Uterus (tissue), 4 donors: ENCODE results near the gene CTNNAL1. TPM values are rescaled to one million over a fixed set of nuclear protein-coding genes. Genes with fewer than 3 reads are reported as not detected.

Experiments used
- DNase-seq, 2 donors: peaks; one replicate each; pipeline ENCODE4 v3.0.0-alpha.2; 2019 to 2020
- H3K27ac ChIP-seq, 2 donors: fragments of 200-600 bp; sonication (generic); 1 replicate in 1 of 2; 2 replicates in 1 of 2; pipeline ENCODE4 v1.5.1; 2016 to 2018
- H3K27me3 ChIP-seq, 2 donors: fragments of 200-600 bp; sonication (generic); one replicate each; pipeline ENCODE4 v1.5.1; 2018 to 2019; ENCODE audit warnings: control low read depth in 1 of 2
- H3K36me3 ChIP-seq, 2 donors: fragments of 200-600 bp; sonication (generic); one replicate each; pipeline ENCODE4 v1.5.1; 2019; ENCODE audit warnings: control low read depth in 1 of 2
- H3K4me1 ChIP-seq, 2 donors: fragments of 200-600 bp; sonication (generic); one replicate each; pipeline ENCODE4 v1.5.1; 2018 to 2019; ENCODE audit warnings: control low read depth in 1 of 2
- H3K4me3 ChIP-seq, 2 donors: fragments of 200-600 bp; sonication (generic); 1 replicate in 1 of 2; 2 replicates in 1 of 2; pipeline ENCODE4 v1.5.1; 2018 to 2019; ENCODE audit warnings: mild to moderate bottlenecking in 1 of 2
- H3K9me3 ChIP-seq, 2 donors: fragments of 200-600 bp; sonication (generic); one replicate each; pipeline ENCODE4 v1.5.1; 2019; ENCODE audit warnings: control low read depth in 1 of 2
- CTCF ChIP-seq, 4 experiments: fragments of 200-600 bp in 2 of 4; fragments of 450-650 bp in 2 of 4; sonication (generic) in 2 of 4; IDR thresholded peaks; one replicate each; pipeline ENCODE4 v1.5.1; 2016 to 2019; ENCODE audit warnings: antibody characterized with exemption in 4 of 4, mild to moderate bottlenecking in 2 of 4, moderate library complexity in 1 of 4
- POLR2A ChIP-seq, 2 donors: fragments of 450-650 bp; IDR thresholded peaks; one replicate each; pipeline ENCODE4 v1.6.1; 2016; ENCODE audit warnings: antibody characterized with exemption in 2 of 2, mild to moderate bottlenecking in 1 of 2, moderate library complexity in 1 of 2
- intact Hi-C: fragments of 100-400 bp; cut with DNase I; formaldehyde crosslinking; loops from one replicate; pipeline ENCODE4 v1.15.1; 2023; ENCODE audit warnings: low total_unique reads
- total RNA-seq, 4 donors: library from RNA; depleted of rRNA in 3 of 4; stranded (reverse); fragments of >200 nt in 3 of 4; gene quantifications; one replicate each; pipeline versions ENCODE4 v1.1.0 to v1.2.4, GENCODE V29; 2014 to 2023
- donor health status: DM: yes; HTN: yes; CAD: no.

The CTNNAL1 gene
- total RNA-seq, 4 donors from 2014 or later, result 32.3 to 62.0 (median 41.4) TPM

GRCh38 chr9:109043578-109043977 lies 30.3 kb upstream of the CTNNAL1 start:
- intact Hi-C loops, result no loop called here
- no peak for TF ChIP-seq POLR2A (IDR thresholded peaks at IDR 0.05)
- no peak for TF ChIP-seq CTCF (IDR thresholded peaks at IDR 0.05)
- DNase-seq, result no peak
- Histone ChIP-seq H3K27me3 (no peaks in the 10 kb centered on the region), H3K4me1 (no peaks in the 10 kb centered on the region), H3K36me3 (no peaks in the 10 kb centered on the region), H3K4me3 (no peak overlapping the region), H3K9me3 (no peaks in the 10 kb centered on the region), H3K27ac (no peak overlapping the region)

- intact Hi-C loops, result no loop called here
- Histone ChIP-seq H3K9me3 (no peaks in the 10 kb centered on the region), H3K36me3 (no peaks in the 10 kb centered on the region), H3K27me3 (no peaks in the 10 kb centered on the region), H3K4me1 (peaks cover 0 to 7% of the 10 kb centered on the region in 2 donors), H3K27ac (no peak overlapping the region), H3K4me3 (no peak overlapping the region)
- no peak for TF ChIP-seq POLR2A (IDR thresholded peaks at IDR 0.05)
- TF ChIP-seq CTCF (IDR thresholded peaks at IDR 0.05), result no peak
- DNase-seq, result no peak
Measured at GRCh38 chr9:109040571-109040970, 27.3 kb upstream of the CTNNAL1 start.

GRCh38 chr9:109039539-109039938 lies 26.2 kb upstream of the CTNNAL1 start:
- no peak for TF ChIP-seq POLR2A (IDR thresholded peaks at IDR 0.05)
- no peak for TF ChIP-seq CTCF (IDR thresholded peaks at IDR 0.05)
- Histone ChIP-seq H3K27ac (no peak overlapping the region), H3K4me3 (no peak overlapping the region), H3K9me3 (no peaks in the 10 kb centered on the region), H3K27me3 (no peaks in the 10 kb centered on the region), H3K36me3 (no peaks in the 10 kb centered on the region), H3K4me1 (peaks cover 0 to 7% of the 10 kb centered on the region in 2 donors)
- DNase-seq, result no peak
- intact Hi-C loops, result no loop called here

GRCh38 chr9:109037946-109038715 lies 24.8 kb upstream of the CTNNAL1 start:
- Histone ChIP-seq H3K27ac (no peak overlapping the region), H3K4me1 (peaks cover 0 to 7% of the 10 kb centered on the region in 2 donors)
- TF ChIP-seq POLR2A (IDR thresholded peaks at IDR 0.05), result no peak
- no peak for TF ChIP-seq CTCF (IDR thresholded peaks at IDR 0.05)

GRCh38 chr9:109036744-109037680 lies 23.7 kb upstream of the CTNNAL1 start:
- H3K4me1 ChIP-seq, result peaks cover 0 to 7% of the 10 kb centered on the region in 2 donors
- intact Hi-C loops, result no loop called here
- DNase-seq, result no peak
- peak overlapping the region; percentile 41 to 59 for H3K27ac ChIP-seq
- H3K27me3 ChIP-seq, result no peaks in the 10 kb centered on the region
- H3K9me3 ChIP-seq, result no peaks in the 10 kb centered on the region
- TF ChIP-seq CTCF (IDR thresholded peaks at IDR 0.05), result no peak
- no peak for TF ChIP-seq POLR2A (IDR thresholded peaks at IDR 0.05)
- no peaks in the 10 kb centered on the region for H3K36me3 ChIP-seq
- H3K4me3 ChIP-seq, result no peak overlapping the region

More at GRCh38 chr9:109037946-109038715, 24.8 kb upstream of the CTNNAL1 start:
- H3K27me3 ChIP-seq, result no peaks in the 10 kb centered on the region
- intact Hi-C loops, result no loop called here
- no peaks in the 10 kb centered on the region for H3K9me3 ChIP-seq
- H3K36me3 ChIP-seq, result no peaks in the 10 kb centered on the region
- H3K4me3 ChIP-seq, result no peak overlapping the region
- no peak for DNase-seq
